Measurements from ENCODE around the gene PJVK.

DNA sequence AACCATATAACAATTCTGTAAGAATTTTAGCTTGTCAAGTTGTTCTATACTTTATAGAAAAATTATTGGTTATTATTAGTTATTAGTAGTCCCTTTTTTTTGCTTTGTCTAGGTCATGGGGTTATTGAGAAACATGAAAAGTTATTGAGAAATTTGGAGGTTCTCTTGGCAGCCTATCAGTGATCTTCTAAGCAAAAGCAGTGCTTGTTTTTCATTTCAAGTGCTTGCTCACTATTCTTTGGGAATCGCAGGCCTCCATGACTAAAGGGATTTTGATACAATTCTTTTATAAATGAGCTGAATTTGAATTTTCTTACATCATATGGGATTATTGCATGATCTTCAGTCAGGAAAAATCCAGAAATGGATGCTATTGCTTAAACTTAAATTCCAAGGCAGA lies 54.9 kb downstream of the PJVK start:
- TF ChIP-seq, protein P1, sequence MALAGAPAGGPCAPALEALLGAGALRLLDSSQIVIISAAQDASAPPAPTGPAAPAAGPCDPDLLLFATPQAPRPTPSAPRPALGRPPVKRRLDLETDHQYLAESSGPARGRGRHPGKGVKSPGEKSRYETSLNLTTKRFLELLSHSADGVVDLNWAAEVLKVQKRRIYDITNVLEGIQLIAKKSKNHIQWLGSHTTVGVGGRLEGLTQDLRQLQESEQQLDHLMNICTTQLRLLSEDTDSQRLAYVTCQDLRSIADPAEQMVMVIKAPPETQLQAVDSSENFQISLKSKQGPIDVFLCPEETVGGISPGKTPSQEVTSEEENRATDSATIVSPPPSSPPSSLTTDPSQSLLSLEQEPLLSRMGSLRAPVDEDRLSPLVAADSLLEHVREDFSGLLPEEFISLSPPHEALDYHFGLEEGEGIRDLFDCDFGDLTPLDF (CRISPR knock-in tag; IDR thresholded peaks at IDR 0.05): no peak
- TF ChIP-seq POLR2A (IDR thresholded peaks at IDR 0.05; ENCODE audit: insufficient read depth in 1 of 2, low read depth in 2 of 2, low read length in 2 of 2) (no peak), RFXANK (CRISPR knock-in tag; IDR thresholded peaks at IDR 0.05) (no peak), ZNF225 (CRISPR knock-in tag; IDR thresholded peaks at IDR 0.05) (no peak)
